ENCODE data around the gene SMYD3. TPM values are rescaled to one million over a fixed set of nuclear protein-coding genes. Genes with fewer than 3 reads are reported as not detected.

Gene SMYD3
- total and polyA plus RNA-seq, 2 of the 4 experiments (the other 2 are of a cell fraction): 26.5 to 37.6 TPM

DNA sequence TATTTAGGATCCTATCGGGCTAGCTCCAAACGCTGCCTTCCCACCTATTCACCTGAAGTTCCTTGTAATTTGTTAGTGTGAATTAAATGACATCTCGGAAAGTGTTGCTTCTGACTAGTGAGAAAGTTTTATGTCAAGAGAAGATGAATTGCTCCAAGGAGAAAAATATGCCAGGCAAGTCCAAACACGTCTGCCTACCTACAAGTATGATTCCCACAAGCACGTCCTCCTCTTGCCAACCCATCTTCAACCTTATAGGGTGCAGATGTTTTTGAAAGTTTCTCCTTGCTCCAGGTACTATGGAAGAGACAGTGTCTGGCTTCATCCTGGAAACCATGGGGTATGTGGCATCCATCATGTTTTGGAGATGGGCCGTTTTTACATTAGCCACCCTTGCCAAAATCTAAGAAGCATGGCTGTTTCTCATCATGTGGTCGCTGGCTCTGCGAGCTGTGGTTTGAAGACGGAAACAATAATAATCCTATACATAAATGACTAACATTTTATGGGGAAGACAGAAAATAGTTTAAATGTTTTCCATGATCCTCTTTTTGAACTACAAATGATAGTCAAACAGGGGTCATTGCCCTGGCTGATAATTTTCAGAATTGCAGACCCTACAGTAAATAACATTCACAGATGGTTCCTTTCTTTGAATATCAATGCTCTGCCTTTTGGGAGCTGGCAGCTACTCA, 505.8 kb downstream of the SMYD3 start (continued):
- TF ChIP-seq RAD21 (IDR thresholded peaks at IDR 0.05; ENCODE audit: low read length): no peak
- TF ChIP-seq FOS (IDR thresholded peaks at IDR 0.05; ENCODE audit: low read depth, low read length): no peak

DNA sequence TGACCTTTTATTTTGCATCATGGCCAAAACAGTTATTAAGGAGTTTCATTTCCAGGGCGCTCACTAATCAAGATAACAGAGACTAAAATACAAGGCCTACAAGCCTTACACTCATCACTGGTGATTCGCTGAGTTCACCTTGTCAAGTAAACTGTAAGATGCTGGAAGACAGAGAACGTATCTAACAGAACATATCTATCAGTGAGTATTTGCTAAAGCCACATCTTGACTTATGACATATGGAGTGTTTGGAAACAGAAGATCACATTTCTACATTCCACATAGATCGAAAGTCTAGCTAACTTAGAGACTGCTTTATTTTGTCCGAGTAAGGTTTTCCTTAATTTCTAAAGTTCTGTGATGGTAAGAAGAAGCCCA, 506.5 kb downstream of the SMYD3 start:
- Histone ChIP-seq H3K27me3 (ENCODE audit: control insufficient read depth, insufficient read depth, low read length) (no peaks in the 10 kb centered on the region), H3K79me1 (ENCODE audit: low read depth in 1 of 2, low read length in 2 of 2) (peaks cover 0 to 8% of the 10 kb centered on the region in 2 experiments; a peak in 1 of 4 replicates), H2AFZ (replicated peaks; ENCODE audit: low read length, poor library complexity) (no peak overlapping the region), H3K56ac (ENCODE audit: extremely low read depth, insufficient read depth, low read length) (no peak overlapping the region), H3K9me3 (ENCODE audit: control insufficient read depth, insufficient read depth, low read length) (peaks cover 2% of the 10 kb centered on the region; the same call in 1 of the 2 replicates), H3K9ac (ENCODE audit: low read depth, low read length) (no peak overlapping the region), H2BK5ac (ENCODE audit: low read depth, low read length, poor library complexity, severe bottlenecking) (peak overlapping the region; percentile 65), H4K5ac (ENCODE audit: low read depth, low read length) (peak overlapping the region; percentile 85), H2AK9ac (replicated peaks; ENCODE audit: low read depth, low read length, poor library complexity) (peak overlapping the region; percentile 38), H2AK5ac (ENCODE audit: low read depth, low read length) (peak overlapping the region; percentile 88), H3K27ac (ENCODE audit: insufficient read depth, low read length) (peak overlapping the region; percentile 89; the same call in 1 of the 2 replicates), H3K14ac (replicated peaks; ENCODE audit: low read depth, low read length) (peak overlapping the region; percentile 93; the same call in 1 of the 2 replicates), H3K9me1 (ENCODE audit: insufficient read depth, low read length) (peaks cover 19% of the 10 kb centered on the region), H3K4ac (ENCODE audit: low read depth, low read length) (peak overlapping the region; percentile 95), H2BK20ac (ENCODE audit: low read depth, low read length) (peak overlapping the region; percentile 97), H3K36me3 (ENCODE audit: control insufficient read depth, insufficient read depth, low read length) (no peaks in the 10 kb centered on the region), H3K18ac (ENCODE audit: low read depth, low read length) (peak overlapping the region; percentile 67), H4K8ac (ENCODE audit: low read depth in 2 of 2, low read length in 2 of 2) (peak overlapping the region; percentile 50 to 91; a peak in 3 of 4 replicates), H2BK15ac (ENCODE audit: low read depth, low read length) (peak overlapping the region; percentile 81; the same call in 2 of the 3 replicates), H2BK120ac (ENCODE audit: low read depth, low read length) (peak overlapping the region; percentile 97), H3K23ac (ENCODE audit: low read depth, low read length) (peak overlapping the region; percentile 91; the same call in 1 of the 2 replicates), H3K4me3 (ENCODE audit: insufficient read depth, low read depth, low read length) (no peak overlapping the region), H3K4me1 (ENCODE audit: control insufficient read depth, insufficient read depth, low read length) (peaks cover 21% of the 10 kb centered on the region), H4K20me1 (ENCODE audit: insufficient read depth, low read length) (no peaks in the 10 kb centered on the region), H3K4me2 (ENCODE audit: low read depth, low read length) (no peak overlapping the region), H4K91ac (ENCODE audit: insufficient read depth, low read depth, low read length) (peak overlapping the region; percentile 98)
- in situ Hi-C loops (cut with MboI; ENCODE audit: low sequenced_read_pairs) (loop anchor here (5.0 to 10.0 kb wide), 4 partner anchors 454 to 916 kb away; no protein-coding TSS in a partner anchor), dilution Hi-C loops (cut with HindIII; ENCODE audit: low sequenced_read_pairs, unreplicated experiment) (no loop called here), intact Hi-C loops (cut with micrococcal nuclease) (loop anchor here (5.0 to 10.0 kb wide), 3 partner anchors 123 to 586 kb away; no protein-coding TSS in a partner anchor)
- ChIA-PET POLR2A (ENCODE audit: unreplicated experiment) (no interaction called here), CTCF (interaction anchor here (0.7 kb wide), 1 partner anchor 131 kb away, joined by 3 read pairs; no protein-coding TSS in a partner anchor)
- DNase-seq (no peak), ATAC-seq (ENCODE audit: low read depth) (no peak)
- no TSS peak for BruUV-seq (replicated peaks)
- TF ChIP-seq, protein P1, sequence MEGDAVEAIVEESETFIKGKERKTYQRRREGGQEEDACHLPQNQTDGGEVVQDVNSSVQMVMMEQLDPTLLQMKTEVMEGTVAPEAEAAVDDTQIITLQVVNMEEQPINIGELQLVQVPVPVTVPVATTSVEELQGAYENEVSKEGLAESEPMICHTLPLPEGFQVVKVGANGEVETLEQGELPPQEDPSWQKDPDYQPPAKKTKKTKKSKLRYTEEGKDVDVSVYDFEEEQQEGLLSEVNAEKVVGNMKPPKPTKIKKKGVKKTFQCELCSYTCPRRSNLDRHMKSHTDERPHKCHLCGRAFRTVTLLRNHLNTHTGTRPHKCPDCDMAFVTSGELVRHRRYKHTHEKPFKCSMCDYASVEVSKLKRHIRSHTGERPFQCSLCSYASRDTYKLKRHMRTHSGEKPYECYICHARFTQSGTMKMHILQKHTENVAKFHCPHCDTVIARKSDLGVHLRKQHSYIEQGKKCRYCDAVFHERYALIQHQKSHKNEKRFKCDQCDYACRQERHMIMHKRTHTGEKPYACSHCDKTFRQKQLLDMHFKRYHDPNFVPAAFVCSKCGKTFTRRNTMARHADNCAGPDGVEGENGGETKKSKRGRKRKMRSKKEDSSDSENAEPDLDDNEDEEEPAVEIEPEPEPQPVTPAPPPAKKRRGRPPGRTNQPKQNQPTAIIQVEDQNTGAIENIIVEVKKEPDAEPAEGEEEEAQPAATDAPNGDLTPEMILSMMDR (conservative IDR thresholded peaks at IDR 0.05; ENCODE audit: low read depth, low read length): no peak
- TF ChIP-seq RAD21 (IDR thresholded peaks at IDR 0.05; ENCODE audit: low read length) (no peak), FOS (IDR thresholded peaks at IDR 0.05; ENCODE audit: low read depth, low read length) (no peak), RFX5 (IDR thresholded peaks at IDR 0.05; ENCODE audit: low read depth, low read length) (no peak), SMC3 (IDR thresholded peaks at IDR 0.05; ENCODE audit: low read depth, low read length) (no peak), POLR2A (IDR thresholded peaks at IDR 0.05; ENCODE audit: low read depth, low read length) (no peak), MAFK (IDR thresholded peaks at IDR 0.05; ENCODE audit: low read depth, low read length) (no peak), CHD1 (IDR thresholded peaks at IDR 0.05; ENCODE audit: low read depth, low read length) (no peak)
- no CpG with 5 or more reads among the region's 5 CpGs for WGBS, 2 experiments (ENCODE audit: extremely low coverage in 2 of 2, insufficient read length in 1 of 2)
